Thymus (tissue), 2 donors: Measurements from ENCODE around the gene SLC31A1. TPM values are rescaled to one million over a fixed set of nuclear protein-coding genes. Genes with fewer than 3 reads are reported as not detected.

Experiments
- polyA plus RNA-seq: library from polyadenylated mRNA; stranded (reverse); fragments of 200-250 nt; gene quantifications from one replicate; pipeline ENCODE4 v1.2.3, GENCODE V29; 2013
- total RNA-seq: library from RNA; stranded (reverse); fragments of 120-200 nt; gene quantifications from one replicate; pipeline ENCODE4 v1.2.4, GENCODE V29; 2013
- donor health status: healthy.

SLC31A1 gene
- total and polyA plus RNA-seq, 2 donors: 5.4 to 6.4 TPM

Other genes with a start within 250 kb of the SLC31A1 start
- 2.0 TPM for gene ZNF883, start 209.4 kb upstream of the SLC31A1 start, total RNA-seq
- 1.6 TPM for gene ZNF883, start 209.4 kb upstream of the SLC31A1 start, polyA plus RNA-seq
- 2.5 TPM for gene ZFP37, start 164.8 kb upstream of the SLC31A1 start, total RNA-seq
- gene ZFP37, start 164.8 kb upstream of the SLC31A1 start, polyA plus RNA-seq: 2.4 TPM
- 11.8 TPM for gene SLC31A2, start 70.5 kb upstream of the SLC31A1 start, total RNA-seq
- gene SLC31A2, start 70.5 kb upstream of the SLC31A1 start, polyA plus RNA-seq: 20.7 TPM
- gene FKBP15, start 267 bp upstream of the SLC31A1 start, total RNA-seq: 19.3 TPM
- 14.8 TPM for gene FKBP15, start 267 bp upstream of the SLC31A1 start, polyA plus RNA-seq
- gene CDC26, start 54.0 kb downstream of the SLC31A1 start, total RNA-seq: 45.2 TPM
- gene CDC26, start 54.0 kb downstream of the SLC31A1 start, polyA plus RNA-seq: 45.5 TPM
- gene PRPF4, start 54.1 kb downstream of the SLC31A1 start, total RNA-seq: 22.8 TPM
- 18.5 TPM for gene PRPF4, start 54.1 kb downstream of the SLC31A1 start, polyA plus RNA-seq
- gene RNF183, start 81.8 kb downstream of the SLC31A1 start, total RNA-seq: 0.24 TPM
- 0.46 TPM for gene RNF183, start 81.8 kb downstream of the SLC31A1 start, polyA plus RNA-seq
- 0.76 TPM for gene WDR31, start 118.7 kb downstream of the SLC31A1 start, total RNA-seq
- 1.3 TPM for gene WDR31, start 118.7 kb downstream of the SLC31A1 start, polyA plus RNA-seq
- gene BSPRY, start 128.0 kb downstream of the SLC31A1 start, total RNA-seq: 2.3 TPM
- 6.1 TPM for gene BSPRY, start 128.0 kb downstream of the SLC31A1 start, polyA plus RNA-seq
- gene HDHD3, start 155.4 kb downstream of the SLC31A1 start, total RNA-seq: 11.3 TPM
- gene HDHD3, start 155.4 kb downstream of the SLC31A1 start, polyA plus RNA-seq: 21.6 TPM
- 12.7 TPM for gene ALAD, start 179.7 kb downstream of the SLC31A1 start, total RNA-seq
- 29.9 TPM for gene ALAD, start 179.7 kb downstream of the SLC31A1 start, polyA plus RNA-seq
- gene POLE3, start 189.1 kb downstream of the SLC31A1 start, total RNA-seq: 78.9 TPM
- 47.8 TPM for gene POLE3, start 189.1 kb downstream of the SLC31A1 start, polyA plus RNA-seq
- gene C9orf43, start 189.2 kb downstream of the SLC31A1 start, total RNA-seq: 0.47 TPM
- 0.75 TPM for gene C9orf43, start 189.2 kb downstream of the SLC31A1 start, polyA plus RNA-seq
- 21.4 TPM for gene RGS3, start 242.2 kb downstream of the SLC31A1 start, total RNA-seq
- 16.5 TPM for gene RGS3, start 242.2 kb downstream of the SLC31A1 start, polyA plus RNA-seq